GM21390 (cell line): Measurements from ENCODE around the gene FOXF1.

ENCODE experiments used
- ATAC-seq: cut with Tn5 transposase; IDR thresholded peaks from one replicate; pipeline ENCODE4 v1.9.1; 2021; ENCODE audit not compliant: unreplicated experiment

Gene FOXF1

DNA sequence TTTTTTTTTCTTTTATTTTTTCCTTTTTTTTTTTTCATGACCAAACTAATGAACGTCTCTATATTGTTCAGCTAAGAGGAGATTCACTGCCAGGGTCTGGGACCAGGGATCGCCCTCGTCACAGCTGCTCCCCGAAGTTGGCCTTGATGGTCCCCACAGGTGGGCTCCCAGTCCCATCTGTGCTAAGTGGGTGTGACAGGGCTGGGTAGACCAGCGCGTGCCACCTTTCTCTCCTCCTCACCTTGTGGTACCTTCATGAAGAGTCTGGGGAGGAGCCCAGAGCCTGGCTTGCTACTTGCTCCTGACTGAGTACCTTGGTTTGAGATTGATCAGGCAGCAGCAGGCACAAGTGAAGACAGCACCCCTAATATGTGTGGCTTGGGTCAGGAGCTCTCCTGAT, 6.5 kb upstream of the FOXF1 start:
- ATAC-seq = no peak

DNA sequence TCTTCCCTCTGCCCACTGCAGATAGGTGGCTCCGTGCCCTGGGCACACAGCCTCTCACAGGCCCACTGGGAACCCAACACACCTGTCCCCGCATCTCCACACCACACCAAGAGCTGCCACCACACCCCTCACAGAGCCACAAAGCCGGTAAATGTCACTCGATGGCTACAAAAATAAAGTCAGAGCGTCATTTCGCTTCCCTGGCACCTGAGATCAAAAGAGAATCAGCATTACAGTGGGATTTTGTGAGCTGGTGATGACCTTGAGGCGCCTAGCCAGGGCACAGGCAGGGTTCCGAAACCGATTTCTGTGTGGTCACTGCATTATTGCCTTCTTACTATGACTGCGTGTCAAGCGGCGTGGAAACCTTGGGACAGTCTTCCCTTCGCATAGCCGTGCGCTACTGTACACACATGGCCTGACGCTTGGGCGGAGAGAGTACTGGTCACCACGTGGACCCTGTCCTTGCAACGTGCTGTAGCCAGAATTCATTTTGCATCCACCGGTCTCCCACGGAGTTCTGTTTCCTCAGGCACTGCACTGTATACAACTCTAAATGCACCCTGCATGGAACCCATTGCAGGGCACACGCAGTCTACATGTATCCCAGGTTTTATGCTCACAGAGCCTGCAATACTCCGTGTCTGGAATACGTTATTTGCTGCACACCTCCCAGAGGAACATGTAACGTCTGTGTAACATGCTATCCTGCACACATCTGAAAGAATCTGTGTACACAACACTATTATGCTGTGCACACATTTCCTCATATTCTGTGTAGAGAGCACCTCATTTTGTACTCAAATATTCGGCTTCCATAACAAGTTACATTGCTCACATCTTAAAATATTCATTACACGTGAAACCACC, 5.8 kb upstream of the FOXF1 start:
- no peak for ATAC-seq

DNA sequence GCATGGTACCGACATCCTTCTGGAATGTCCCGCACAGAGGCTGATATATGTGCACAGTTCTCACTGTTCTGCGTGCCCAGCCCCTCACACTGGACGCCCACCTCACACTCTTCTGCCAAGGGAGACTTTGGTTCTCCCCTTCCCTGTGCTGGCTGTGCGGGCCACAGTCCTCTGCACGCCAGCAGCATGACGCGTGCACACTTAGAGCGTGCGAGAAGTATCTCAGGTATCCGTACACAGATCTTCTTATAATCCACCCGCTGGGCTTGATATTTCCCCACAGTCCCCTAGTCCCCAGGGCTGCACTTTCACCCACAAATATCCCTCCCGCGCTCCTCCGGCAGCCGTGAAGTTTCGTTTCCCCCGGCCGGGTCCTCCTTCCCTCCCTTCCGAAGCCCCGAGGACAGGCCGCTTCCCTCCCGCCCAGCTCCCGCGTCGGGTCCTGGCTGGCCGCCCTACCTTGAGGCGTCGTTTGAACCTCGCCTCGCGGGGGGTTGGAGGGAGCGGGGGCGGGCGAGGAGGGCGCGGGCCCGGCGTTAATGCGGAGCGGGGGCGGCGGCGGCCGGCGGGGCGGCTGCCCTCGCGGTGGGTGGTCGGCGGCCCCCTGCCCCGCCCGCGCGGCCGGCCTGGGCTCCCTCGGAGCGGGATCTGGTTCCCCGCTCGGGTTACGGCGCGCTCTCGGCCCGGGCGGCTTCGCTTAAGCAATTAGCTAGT, 5.0 kb upstream of the FOXF1 start:
- no peak for ATAC-seq

DNA sequence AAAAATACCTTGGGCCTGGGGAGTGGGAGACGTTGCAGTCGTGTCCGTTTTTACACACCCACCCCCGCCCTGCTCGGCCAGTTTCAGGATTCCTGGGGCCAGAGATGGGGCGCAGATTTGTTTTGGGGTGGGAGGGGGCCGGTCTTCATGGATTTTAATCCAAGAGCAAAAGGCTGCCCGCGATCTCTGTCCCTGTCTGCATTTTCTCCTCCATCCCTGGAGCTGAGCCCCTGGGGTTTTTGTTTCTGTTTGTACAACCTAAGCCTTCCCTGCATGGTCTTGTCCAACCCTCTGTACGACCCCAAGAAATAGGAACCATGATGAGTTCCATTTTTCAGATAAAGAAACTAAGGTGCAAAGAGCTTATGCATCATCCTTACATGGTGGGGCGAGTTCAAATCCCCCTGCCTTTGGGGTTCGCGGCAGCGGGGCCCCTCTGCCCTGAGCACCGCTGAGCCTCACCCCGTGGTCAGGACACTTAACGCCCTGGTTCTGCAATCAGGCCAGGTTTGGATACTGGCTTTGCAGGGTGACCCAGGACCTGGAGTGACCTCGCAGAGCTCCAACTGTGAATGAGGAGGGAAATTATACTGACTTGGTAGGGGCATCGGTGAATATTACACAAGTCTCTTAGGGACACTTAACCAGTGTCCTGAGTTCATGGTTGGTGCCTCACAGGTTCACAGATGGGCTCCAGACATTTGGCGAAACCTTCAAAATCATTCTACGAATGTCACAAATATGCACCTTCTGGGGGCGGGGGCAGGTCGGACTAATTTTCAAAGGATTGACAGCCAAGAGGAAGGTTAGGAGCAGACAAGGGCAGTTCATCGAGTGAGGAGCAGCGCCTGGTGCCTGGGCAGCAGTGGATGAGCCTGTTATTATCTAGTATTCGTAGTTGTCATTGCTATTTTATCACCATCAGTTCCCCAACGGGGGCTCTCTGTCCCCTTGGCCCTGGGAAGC, 4.1 kb upstream of the FOXF1 start:
- no peak for ATAC-seq

DNA sequence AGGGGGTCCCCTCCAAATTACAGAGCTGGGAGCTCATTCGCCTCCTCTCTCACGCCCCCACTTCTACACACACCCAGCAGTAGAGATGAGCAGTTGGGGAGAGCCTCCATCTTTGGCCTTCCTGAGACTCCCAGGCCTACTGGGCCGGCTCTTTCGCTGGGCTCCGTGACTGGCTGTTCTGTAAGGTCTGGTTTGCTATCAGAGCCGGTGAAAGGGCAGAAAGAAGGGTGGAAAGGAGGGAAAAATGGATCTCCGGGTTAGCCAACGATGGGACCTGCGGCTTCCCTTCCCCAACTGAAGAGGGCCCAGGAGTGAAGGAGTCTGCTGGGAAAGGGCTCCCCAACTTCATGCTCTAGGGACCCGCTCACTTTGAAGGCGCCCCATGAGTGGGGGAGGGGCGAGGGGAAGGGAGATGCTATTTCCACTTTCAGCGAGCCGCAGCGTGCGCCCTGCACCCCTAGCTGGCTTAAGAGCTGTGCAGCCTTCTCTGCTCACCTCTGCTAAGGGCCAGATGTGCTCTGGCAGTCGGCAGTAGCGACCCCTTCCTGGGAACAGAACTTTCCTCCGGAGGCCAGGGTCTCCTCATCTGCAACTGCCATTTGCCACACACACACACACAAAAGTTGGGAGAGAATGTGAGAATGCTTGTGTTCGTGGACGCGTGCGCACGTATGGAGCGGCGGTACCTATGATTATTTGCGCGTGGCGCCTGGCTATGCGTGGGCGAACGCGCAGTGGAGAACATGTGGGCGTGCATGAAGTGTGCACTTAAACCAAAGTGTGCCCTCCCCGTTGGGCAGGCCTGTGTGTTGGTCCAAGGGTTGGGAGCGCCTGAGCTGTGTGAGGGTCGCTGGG, 2.9 kb upstream of the FOXF1 start:
- ATAC-seq = no peak

DNA sequence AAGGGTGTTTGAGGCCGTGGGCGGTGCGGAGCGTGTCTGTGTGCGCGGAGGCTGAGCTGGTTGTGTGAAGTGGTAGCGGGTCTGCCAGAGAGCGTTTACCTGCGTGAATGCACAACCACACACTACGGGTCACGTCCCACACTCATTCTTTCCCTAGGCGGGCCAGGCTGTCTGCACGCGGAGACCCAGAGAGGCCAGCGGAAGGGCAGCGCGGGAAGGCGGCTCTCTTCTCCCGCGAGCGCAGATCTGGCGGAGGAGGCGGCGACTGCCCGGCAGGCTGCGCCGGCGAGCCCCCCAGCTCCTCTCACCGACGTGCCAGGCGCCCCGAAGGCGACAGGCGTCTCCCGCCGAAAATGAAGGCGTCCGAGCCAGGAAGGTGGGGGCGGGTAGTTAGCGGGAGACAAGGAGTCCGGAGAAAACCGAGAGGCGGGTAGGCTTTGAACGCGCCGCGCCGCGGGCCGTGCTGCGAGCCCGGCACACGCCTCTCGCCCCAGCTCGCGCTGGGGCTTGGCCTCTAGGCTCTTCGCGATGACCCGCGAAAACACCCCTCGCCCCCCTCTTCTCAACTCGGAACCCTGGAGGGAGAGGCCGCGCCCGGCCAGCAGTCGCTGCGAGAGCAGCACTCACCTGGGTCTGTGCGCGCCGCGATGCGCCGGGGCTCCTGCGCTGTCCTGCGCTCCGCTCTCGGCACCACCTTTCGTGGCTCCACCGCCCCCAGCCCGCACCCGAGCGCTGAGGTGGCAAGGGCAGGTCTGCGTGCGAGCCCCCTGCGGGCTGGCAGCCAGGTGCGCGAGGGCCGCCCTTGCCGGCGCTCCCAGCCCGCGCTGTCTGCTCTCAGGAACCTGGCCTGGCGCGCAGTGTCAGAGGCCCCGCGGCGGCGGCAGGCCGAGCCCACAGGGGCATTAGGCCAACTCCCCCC, 2.0 kb upstream of the FOXF1 start:
- ATAC-seq = no peak

DNA sequence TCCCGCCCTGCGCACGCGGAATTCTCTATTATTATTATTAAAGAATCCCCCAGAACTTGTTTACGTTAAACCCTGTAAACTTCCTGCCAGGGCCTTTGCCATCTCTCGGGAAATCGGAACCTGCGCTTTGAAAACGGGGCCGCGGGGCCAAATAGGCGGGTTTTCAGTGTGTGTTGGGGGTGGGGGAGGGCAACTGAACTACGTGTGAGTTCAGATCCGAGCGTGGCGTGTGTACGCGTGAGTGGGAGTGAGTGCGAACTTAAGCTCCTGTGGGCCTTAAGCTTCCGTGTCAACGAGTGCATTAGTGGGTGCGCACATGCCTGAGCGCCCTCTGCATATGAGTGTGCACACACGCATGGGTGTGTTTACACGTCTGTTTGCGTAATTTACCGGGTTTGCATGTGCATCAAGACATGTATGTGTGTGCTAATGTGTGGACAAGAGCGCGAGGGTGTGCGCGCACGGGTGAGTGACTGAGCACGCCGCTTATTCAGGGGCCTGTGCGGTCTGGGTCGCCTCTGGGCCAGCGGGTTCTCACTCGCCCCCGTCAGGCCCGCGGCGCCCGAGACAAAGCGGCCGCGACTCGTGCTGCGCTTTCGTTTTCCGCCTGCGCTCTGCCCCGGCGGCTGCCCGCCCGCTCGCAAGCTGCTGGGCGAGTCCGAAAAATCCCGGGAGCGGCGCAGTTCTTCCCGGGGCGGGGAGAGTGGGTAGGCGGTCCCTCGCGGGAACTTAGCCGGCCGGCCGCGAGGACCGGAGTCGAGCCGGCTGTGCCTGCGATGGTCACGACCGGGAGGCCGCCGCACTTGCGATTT, 1.2 kb upstream of the FOXF1 start:
- ATAC-seq = no peak

DNA sequence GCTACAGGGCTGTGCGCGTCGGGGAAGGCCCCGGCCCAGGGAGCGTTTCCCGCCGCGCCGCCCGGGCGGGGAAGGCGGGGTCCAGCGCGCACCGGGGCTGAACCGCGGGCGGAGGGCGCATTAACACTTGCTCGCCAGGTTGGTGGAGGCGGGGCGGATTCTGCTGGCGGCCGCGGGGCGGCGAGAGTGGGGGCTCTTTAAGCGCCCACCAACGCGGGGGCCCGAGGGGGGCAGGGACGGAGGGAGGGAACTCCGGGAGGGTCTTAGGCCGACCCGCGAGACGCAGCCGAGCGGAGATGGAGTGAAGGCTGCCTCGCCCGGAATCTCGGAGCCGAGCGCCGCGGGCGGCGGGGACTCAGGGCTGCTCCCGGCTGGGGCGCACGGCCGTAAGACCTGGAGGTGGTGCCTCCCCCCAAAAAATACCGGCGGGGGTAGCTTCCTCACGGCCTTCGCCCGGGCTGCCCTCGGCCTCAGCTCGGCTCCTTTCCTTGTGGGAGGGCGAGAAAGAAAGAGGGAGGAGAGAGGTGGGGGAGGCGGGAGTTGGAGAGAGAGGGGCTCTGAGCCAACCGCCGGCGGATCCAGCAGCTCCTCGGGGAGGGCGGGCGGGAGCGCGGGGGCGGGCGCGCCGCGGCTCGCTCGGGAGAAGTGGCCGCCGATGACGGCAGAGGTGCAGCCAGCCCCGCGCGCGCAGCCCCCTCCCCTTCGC, 415 bp upstream of the FOXF1 start:
- no peak for ATAC-seq

DNA sequence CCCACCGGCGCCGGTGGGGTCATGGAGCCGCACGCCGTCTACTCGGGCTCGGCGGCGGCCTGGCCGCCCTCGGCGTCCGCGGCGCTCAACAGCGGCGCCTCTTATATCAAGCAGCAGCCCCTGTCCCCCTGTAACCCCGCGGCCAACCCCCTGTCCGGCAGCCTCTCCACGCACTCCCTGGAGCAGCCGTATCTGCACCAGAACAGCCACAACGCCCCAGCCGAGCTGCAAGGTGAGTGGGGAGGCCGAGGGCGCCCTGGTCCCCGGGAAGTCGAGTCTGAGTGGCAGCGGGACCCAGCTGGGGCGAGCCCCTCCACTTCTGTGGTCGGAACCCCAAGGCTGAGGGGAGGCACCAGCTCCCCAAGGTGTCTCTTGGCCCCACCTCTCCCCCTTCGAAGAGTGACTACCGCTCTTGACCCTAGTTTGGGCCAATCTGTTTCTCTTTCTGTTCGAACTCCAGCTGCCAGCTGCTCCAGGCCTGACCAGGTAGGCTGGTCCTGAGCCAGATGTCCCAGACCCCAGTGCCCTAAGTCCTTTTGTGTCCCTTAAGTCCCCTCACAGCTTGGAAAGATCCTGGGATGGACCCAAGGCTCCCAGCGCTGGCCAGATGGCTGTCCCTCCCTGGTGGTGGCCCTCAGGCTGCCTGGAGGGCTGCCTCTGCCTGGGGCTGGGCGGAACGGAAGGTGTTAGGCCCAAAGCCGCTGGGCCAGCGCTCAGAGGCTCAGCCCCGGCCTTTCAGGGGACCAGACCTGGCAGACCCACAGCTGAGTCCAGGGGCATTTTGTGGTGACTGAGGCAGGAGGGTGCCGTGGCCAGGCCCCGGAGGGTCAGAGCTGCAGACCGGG, 1.2 kb downstream of the FOXF1 start:
- no peak for ATAC-seq

DNA sequence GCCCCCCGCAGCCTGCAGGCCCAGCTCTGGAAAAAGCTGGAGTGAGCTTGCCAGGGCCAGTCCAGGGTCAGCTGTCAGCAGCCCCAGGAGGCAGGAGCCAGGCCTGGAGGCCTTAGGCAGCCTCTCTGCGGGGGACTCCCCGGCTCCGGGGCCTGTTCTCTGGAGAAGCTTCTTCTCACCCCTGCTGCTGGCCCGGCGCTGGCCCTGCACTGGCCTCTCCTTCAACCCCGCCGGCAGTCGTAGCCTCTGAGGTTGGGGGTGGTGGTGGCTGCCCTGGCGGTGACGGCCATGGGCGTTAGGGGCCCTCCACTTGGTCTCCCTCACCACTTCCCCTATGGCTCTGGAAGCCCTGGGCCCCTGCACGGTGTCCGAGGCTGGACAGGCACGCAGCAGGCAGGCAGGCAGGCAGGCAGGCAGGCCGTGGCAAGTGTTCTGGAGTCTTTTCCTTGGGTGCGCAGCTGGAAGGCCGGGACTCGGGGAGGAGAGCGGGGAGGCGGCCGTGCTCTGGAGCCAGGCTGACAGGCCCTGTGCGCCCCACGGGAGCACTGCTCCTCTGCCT, 2.1 kb downstream of the FOXF1 start:
- no peak for ATAC-seq

DNA sequence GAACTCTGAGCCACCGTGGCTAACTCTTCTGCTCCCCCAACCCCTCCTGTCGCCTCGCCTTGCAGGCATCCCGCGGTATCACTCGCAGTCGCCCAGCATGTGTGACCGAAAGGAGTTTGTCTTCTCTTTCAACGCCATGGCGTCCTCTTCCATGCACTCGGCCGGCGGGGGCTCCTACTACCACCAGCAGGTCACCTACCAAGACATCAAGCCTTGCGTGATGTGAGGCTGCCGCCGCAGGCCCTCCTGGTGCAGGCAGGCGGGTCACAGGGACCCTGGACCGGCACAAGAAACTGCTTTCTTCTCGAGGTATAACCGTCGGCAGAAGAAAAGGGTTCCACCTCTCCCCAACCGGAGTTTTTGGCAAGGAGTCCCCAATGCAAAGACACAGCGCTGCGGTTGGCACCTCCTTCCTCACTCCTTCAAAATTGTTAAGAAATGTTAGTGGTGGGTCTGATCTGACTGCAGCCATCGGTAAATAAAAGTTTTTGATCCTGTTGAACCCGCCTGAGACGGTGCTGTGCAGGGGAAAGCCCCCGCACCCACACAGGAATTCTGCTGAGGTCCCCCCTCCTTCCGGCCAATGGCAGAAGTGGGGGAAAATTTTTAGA, 2.6 kb downstream of the FOXF1 start:
- ATAC-seq = no peak

DNA sequence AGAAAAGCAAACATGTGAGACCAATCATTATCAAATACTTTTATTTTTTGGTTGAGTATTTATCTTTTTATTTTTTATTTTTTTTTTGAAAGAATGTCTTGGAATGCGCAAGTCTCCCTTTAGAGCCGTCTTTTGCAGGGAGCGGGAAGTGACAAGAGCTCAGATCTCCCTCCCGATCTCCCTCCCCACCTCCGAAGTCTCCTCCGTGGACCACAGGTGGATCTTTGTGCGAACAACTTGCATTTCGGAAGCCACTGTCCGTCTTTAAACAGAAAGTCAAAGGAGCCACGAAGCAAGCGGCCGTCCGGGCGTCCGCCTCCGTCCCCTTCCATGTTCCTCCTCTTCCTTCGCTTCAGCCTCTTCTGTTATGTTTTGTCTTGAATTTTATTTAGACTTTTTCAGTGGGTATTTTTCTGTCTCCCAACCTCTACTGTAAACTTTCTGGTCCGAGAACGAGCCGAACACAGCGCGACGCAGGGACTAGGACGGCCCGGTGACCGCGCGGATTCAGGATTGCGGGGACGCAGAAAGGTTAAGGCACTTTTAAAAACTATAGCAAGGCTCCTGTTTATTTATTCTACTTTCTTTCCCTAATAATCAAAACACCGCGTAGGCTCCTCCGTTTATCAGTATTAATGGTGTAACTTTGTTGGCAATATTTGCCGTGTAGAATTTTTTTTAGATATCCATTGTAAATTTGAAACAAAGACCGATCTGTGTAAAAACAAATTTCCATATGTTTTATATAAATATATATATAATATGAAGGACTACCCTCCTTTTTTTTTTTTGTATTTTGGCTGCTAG, 3.3 kb downstream of the FOXF1 start:
- no peak for ATAC-seq

DNA sequence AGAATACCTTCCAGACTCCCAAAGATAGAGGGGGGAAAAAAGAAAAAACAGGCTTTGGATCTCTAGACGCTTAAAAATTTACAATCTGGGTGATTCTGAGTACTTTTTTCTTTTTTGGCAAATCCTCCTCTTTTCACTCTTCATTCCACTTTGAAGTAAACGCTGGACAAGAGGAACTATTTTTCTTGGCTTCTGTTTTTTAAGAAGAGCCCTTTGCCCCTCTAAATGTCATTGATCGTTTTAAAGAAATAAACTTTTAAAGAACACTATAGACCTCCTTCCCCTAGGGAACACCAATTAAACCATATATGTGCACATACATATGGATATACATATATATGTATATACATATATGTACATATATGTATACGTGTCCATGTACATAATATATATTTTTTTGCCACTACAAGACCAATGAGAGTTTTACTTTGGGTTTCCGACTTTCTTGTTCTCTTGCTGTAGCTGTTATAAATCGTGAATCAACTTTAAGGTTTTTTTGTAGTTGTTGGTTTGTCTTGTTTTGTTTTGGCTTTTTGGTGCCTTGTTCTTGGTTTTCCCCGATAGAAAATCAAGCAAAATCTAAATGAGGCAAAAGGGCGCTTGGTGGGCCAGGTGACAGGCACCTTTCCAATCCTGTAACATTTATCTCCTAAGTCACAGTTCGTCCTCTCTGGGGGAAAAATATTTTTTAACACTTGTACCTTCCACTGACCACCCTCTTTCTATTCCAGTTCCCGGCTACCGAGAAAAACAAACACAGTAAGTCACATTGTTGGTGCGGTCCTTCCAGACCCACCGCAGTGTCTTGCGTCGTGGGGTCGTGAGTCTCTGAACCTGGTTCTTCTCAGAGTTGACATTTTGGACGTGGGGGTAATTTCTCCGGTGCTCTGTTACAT, 4.4 kb downstream of the FOXF1 start:
- no peak for ATAC-seq

DNA sequence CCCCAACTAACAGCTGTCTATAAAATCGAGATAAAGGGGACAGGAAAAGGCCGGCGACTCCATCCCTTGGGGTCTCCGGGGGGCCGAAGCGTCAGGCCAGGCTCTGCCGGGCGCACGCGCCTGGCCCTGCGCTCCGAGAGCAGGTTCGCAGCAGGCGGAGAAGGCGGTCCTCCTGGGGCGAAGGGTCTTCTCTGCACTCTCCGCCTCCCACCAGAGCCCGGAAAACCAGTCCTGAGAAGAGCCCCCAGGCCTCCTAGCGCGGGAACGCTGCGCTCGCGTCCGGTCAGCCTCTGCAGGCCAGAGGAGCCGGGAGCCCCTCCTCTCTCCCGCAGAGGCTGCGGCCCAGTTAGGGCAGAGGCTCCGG, 5.1 kb downstream of the FOXF1 start:
- no peak for ATAC-seq
